MCF 10A (cell line): ENCODE data around the gene ZNF584. TPM values are rescaled to one million over a fixed set of nuclear protein-coding genes. Genes with fewer than 3 reads are reported as not detected.
"Not testable (repeated sequence)": the region's sequence is repeated elsewhere in the genome, so short reads cannot be mapped to it uniquely, and the experiment has no call there.

Experiments used
- BruUV-seq: library from RNA; stranded (reverse); fragments of 400-500 nt; replicated peaks from 2 replicates; lab custom pipeline; 2021; lab: Mats Ljungman, UMichigan
- CTCF ChIA-PET: fragments of 300-600 bp; sonication (Branson Sonifier 250); formaldehyde crosslinking; extraction: SDS; loops from one replicate; lab custom pipeline; 2021; ENCODE audit warnings: antibody characterized with exemption, inconsistent platforms; lab: Yijun Ruan, JAX
- POLR2A ChIA-PET: fragments of 300-600, 350-650 bp; sonication (Branson Sonifier 250); formaldehyde crosslinking; extraction: SDS; loops from one replicate; lab custom pipeline; 2020; ENCODE audit warnings: antibody characterized with exemption, inconsistent platforms; lab: Yijun Ruan, JAX
- DNase-seq: peaks from one replicate; pipeline ENCODE4 v3.0.0-alpha.2; 2018; ENCODE audit not compliant: unreplicated experiment
- H3K27ac Mint-ChIP-seq: one replicate; pipeline ENCODE4 v1.8.0; 2022; ENCODE audit warnings: mild to moderate bottlenecking, low read depth, mixed read lengths; ENCODE audit not compliant: unreplicated experiment
- H3K27me3 Mint-ChIP-seq: one replicate; pipeline ENCODE4 v1.8.0; 2022; ENCODE audit warnings: mixed read lengths; ENCODE audit not compliant: insufficient read depth, unreplicated experiment
- H3K36me3 Mint-ChIP-seq: one replicate; pipeline ENCODE4 v1.8.0; 2022; ENCODE audit warnings: mild to moderate bottlenecking, moderate library complexity, mixed read lengths; ENCODE audit not compliant: insufficient read depth, unreplicated experiment
- H3K4me1 Mint-ChIP-seq: one replicate; pipeline ENCODE4 v1.8.0; 2022; ENCODE audit warnings: mixed read lengths; ENCODE audit not compliant: insufficient read depth, unreplicated experiment
- H3K4me3 Mint-ChIP-seq: one replicate; pipeline ENCODE4 v1.8.0; 2022; ENCODE audit warnings: mild to moderate bottlenecking, moderate library complexity, mixed read lengths; ENCODE audit not compliant: unreplicated experiment
- H3K9me3 Mint-ChIP-seq: one replicate; pipeline ENCODE4 v1.8.0; 2022; ENCODE audit warnings: mixed read lengths; ENCODE audit not compliant: unreplicated experiment
- intact Hi-C: fragments of 100-400 bp; cut with micrococcal nuclease; formaldehyde crosslinking; loops from 2 replicates; pipeline ENCODE4 v1.14.1; 2022
- total RNA-seq: library from RNA; stranded (reverse); gene quantifications from 2 replicates; pipeline ENCODE4 v1.2.3, GENCODE V29; 2022
- TF ChIP-seq, protein P1 (sequence below): fragments of 200-600 bp; IDR thresholded peaks from one replicate; pipeline ENCODE4 v1.8.0; 2022; ENCODE audit warnings: antibody characterized with exemption, mild to moderate bottlenecking; ENCODE audit not compliant: unreplicated experiment

ZNF584 gene
- total RNA-seq, 1 experiment from 2014 or later: 18.1 TPM

DNA sequence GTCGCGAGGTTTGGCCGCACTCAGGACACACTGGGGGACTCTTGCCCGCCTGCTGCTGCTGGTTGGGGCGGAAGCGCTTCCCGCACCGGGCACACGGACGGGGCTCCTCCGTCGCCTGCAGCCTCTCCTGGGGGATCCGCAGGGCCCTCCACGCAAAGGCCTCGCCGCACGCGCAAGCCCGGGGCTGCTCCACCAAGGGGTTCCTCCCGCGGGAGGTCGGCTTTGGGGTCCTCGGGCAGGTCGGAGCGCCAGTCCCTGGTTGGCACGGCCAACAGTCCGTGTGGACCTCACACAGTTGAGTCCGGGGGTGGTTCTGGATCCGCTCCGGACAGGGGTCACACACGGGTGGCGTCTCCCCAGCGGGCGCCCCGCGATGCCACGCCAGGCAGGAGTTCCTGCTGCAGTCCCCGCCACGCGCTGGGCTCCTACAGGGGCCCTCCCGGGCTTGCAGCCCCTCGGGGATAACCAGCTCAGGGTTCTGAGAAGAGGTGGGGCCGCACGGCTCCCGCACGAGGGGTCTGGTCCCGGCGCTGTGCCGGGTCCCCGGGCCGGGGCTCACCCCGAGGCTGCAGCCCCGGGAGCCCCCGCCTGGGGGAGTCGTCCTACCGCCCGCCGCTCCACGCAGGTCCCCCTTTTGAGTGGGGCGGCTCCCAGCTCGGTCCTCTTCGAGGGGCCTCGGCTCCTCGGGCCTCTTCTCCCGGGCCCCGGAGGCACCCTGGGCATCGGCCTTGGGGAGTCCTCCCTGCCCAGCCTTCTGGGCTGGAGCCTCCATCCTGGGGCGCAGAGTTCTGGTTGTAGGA is 39.7 kb upstream of the ZNF584 start:
- DNase-seq: no peak
- POLR2A ChIA-PET: interaction anchor here (0.8 kb wide), 1 partner anchor 10 kb away, joined by 3 read pairs; no protein-coding TSS in a partner anchor
- no peak overlapping the region for H3K27ac Mint-ChIP-seq
- no peaks in the 10 kb centered on the region for H3K4me1 Mint-ChIP-seq
- intact Hi-C loops: no loop called here
- H3K4me3 Mint-ChIP-seq: no peak overlapping the region
- H3K36me3 Mint-ChIP-seq: no peaks in the 10 kb centered on the region
- H3K9me3 Mint-ChIP-seq: no peaks in the 10 kb centered on the region
- TF ChIP-seq, protein P1, sequence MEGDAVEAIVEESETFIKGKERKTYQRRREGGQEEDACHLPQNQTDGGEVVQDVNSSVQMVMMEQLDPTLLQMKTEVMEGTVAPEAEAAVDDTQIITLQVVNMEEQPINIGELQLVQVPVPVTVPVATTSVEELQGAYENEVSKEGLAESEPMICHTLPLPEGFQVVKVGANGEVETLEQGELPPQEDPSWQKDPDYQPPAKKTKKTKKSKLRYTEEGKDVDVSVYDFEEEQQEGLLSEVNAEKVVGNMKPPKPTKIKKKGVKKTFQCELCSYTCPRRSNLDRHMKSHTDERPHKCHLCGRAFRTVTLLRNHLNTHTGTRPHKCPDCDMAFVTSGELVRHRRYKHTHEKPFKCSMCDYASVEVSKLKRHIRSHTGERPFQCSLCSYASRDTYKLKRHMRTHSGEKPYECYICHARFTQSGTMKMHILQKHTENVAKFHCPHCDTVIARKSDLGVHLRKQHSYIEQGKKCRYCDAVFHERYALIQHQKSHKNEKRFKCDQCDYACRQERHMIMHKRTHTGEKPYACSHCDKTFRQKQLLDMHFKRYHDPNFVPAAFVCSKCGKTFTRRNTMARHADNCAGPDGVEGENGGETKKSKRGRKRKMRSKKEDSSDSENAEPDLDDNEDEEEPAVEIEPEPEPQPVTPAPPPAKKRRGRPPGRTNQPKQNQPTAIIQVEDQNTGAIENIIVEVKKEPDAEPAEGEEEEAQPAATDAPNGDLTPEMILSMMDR: no peak
- H3K27me3 Mint-ChIP-seq: no peaks in the 10 kb centered on the region
- BruUV-seq: no TSS peak
- CTCF ChIA-PET: interaction anchor here (0.7 to 1.5 kb wide), 2 partner anchors 11 to 148 kb away, joined by 3 to 6 read pairs; no protein-coding TSS in a partner anchor

DNA sequence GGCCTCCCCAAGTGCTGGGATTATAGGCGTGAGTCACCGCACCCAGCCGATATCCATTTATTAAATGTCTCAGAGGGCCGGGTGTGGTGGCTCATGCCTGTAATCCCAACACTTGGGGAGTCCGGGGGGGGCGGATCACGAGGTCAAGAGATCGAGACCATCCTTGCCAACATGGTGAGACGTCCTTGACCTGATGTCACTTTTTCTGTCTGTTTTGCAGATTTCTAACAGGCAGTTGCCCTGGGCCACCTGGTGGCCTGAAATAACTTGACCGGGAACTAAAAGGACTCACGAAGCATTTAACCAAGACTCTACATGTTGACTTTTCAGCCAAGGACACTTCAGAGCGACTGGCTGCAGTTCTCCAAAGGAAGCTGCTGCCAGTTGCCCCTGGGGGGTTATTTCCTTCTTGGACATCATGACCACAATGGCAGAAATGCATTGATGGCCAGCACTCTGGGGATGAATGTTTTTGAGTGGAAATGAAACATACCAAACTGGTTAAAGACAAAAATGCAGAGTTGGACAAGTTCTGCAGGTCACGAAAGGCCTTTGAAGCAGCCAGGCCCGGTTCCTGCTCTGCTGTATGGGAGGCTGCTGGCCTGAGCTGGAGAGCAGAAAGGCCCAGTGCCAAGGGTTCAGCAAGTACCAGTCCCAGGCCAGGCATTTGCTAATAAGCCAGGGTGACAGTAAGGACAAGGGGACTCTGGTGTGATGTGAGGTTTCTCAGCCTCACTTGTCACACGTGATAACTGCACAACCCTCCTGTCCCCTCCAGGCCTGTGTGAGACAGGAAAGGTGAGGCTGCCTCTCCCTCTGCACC is 35.9 kb upstream of the ZNF584 start:
- no peaks in the 10 kb centered on the region for H3K9me3 Mint-ChIP-seq
- H3K4me3 Mint-ChIP-seq: no peak overlapping the region
- TF ChIP-seq, protein P1: peak; percentile 9
- no peaks in the 10 kb centered on the region for H3K27me3 Mint-ChIP-seq
- intact Hi-C loops: loop anchor here (5.0 kb wide), 1 partner anchor 965 kb away; no protein-coding TSS in a partner anchor
- H3K4me1 Mint-ChIP-seq: no peaks in the 10 kb centered on the region
- DNase-seq: no peak
- no TSS peak for BruUV-seq
- no peak overlapping the region for H3K27ac Mint-ChIP-seq
- H3K36me3 Mint-ChIP-seq: no peaks in the 10 kb centered on the region
- ChIA-PET CTCF (interaction anchor here (0.7 to 1.0 kb wide), 3 partner anchors 9 to 1961 kb away, joined by 3 to 4 read pairs (median 4); partner anchors contain the start of gene ZNF497), POLR2A (interaction anchor here (0.7 to 0.9 kb wide), 2 partner anchors 9 to 902 kb away, joined by 5 read pairs; partner anchors contain the start of gene ZNF497)

DNA sequence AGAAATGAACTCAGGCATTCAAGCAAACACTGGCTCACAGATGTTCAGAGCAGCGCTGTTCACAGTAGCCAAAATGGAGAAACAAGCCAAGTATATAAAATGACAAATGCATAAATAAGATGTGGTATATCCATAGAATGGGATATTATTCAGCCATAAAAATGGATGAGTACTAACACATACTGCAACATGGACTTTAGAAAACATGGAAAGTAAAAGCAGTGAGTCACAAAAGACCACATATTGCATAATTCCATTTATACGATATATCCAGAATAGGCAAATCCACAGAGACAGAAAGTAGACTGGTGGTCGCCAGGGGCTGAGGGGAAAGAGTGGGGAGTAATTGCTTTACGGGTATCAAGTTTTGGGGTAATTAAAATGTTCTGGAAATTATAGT is 34.2 kb upstream of the ZNF584 start:
- no peaks in the 10 kb centered on the region for H3K36me3 Mint-ChIP-seq
- no peak overlapping the region for H3K4me3 Mint-ChIP-seq
- no peaks in the 10 kb centered on the region for H3K9me3 Mint-ChIP-seq
- H3K27ac Mint-ChIP-seq: no peak overlapping the region
- intact Hi-C loops: loop anchor here (5.0 kb wide), 1 partner anchor 967 kb away; no protein-coding TSS in a partner anchor
- no peaks in the 10 kb centered on the region for H3K4me1 Mint-ChIP-seq
- ChIA-PET CTCF (interaction anchor here (1.3 kb wide), 1 partner anchor 11 kb away, joined by 11 read pairs; the partner anchor contains the start of gene ZNF497), POLR2A (no interaction called here)
- no peaks in the 10 kb centered on the region for H3K27me3 Mint-ChIP-seq
- BruUV-seq: no TSS peak
- TF ChIP-seq, protein P1: no peak
- DNase-seq: peak; percentile 32

DNA sequence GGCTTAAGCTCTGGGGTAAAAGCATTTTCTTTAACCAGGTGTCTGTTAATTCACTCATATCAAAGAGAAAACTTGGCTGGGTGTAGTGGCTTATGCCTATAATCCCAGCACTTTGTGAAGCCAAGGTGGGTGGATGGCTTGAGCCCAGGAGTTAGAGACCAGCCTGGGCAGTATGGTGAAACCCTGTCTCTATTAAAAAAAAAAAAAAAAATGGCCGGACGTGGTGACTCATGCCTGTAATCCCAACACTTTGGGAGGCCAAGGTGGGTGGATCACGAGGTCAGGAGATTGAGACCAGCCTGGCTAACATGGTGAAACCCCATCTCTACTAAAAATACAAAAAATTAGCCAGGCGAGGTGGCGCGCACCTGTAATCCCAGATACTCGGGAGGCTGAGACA is 31.7 kb upstream of the ZNF584 start:
- intact Hi-C loops, H3K27me3 Mint-ChIP-seq, H3K27ac Mint-ChIP-seq, H3K4me3 Mint-ChIP-seq, BruUV-seq, H3K9me3 Mint-ChIP-seq: not testable (repeated sequence)
- Mint-ChIP-seq H3K4me1 (peaks cover 12% of the 10 kb centered on the region), H3K36me3 (peaks cover 14% of the 10 kb centered on the region)
- ChIA-PET CTCF (interaction anchor here (1.0 kb wide), 1 partner anchor 13 kb away, joined by 3 read pairs; no protein-coding TSS in a partner anchor), POLR2A (interaction anchor here (0.6 to 3.1 kb wide), 2 partner anchors 11 to 14 kb away, joined by 3 to 10 read pairs; partner anchors contain the start of gene ZNF497)
- peak; percentile 38 for DNase-seq
